T-helper 1 cell treated with Interleukin-12 subunit alpha and Interleukin-12 subunit beta and Interleukin-4 antibody, amounts not matched to agents 30 μg/mL and 1 μg/mL, for 36 hours (primary cell): ENCODE measurements around the gene GRB10.

Source experiments
- H3K27ac Mint-ChIP-seq: one replicate; pipeline ENCODE4 v1.8.0; 2021; ENCODE audit warnings: mild to moderate bottlenecking, mixed read lengths
- H3K27me3 Mint-ChIP-seq: one replicate; pipeline ENCODE4 v1.8.0; 2021; ENCODE audit warnings: low read depth, mixed read lengths
- H3K36me3 Mint-ChIP-seq: one replicate; pipeline ENCODE4 v1.8.0; 2021; ENCODE audit warnings: low read depth, mixed read lengths
- H3K4me1 Mint-ChIP-seq: one replicate; pipeline ENCODE4 v1.8.0; 2021; ENCODE audit warnings: low read depth, mixed read lengths
- H3K4me3 Mint-ChIP-seq: one replicate; pipeline ENCODE4 v1.8.0; 2021; ENCODE audit warnings: mild to moderate bottlenecking, moderate library complexity, mixed read lengths
- H3K9me3 Mint-ChIP-seq: one replicate; pipeline ENCODE4 v1.8.0; 2021; ENCODE audit warnings: mixed read lengths

The GRB10 gene

DNA sequence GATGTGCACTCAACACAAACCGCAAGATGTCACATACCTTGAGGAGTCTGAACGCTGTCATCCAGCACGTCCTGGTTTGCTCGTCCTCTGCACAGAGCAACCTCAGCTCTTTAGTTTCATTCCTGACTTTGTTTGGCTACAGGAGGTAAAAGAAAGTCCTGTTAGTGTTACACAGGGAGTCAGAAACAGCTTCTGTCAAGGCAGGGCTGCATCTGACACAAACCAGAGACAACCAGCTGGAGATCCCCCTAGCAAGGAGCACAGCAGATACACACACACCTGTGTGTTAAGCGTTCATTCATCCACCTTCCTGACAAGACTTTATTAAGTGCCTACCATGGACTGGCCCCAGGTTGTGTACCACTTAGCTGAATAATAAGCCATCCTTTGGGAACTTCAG lies 170.0 kb downstream of the GRB10 start:
- Mint-ChIP-seq H3K27me3 (peaks cover 12% of the 10 kb centered on the region), H3K4me3 (no peak overlapping the region), H3K36me3 (no peaks in the 10 kb centered on the region), H3K9me3 (peaks cover 10% of the 10 kb centered on the region), H3K4me1 (peaks cover 26% of the 10 kb centered on the region), H3K27ac (no peak overlapping the region)

DNA sequence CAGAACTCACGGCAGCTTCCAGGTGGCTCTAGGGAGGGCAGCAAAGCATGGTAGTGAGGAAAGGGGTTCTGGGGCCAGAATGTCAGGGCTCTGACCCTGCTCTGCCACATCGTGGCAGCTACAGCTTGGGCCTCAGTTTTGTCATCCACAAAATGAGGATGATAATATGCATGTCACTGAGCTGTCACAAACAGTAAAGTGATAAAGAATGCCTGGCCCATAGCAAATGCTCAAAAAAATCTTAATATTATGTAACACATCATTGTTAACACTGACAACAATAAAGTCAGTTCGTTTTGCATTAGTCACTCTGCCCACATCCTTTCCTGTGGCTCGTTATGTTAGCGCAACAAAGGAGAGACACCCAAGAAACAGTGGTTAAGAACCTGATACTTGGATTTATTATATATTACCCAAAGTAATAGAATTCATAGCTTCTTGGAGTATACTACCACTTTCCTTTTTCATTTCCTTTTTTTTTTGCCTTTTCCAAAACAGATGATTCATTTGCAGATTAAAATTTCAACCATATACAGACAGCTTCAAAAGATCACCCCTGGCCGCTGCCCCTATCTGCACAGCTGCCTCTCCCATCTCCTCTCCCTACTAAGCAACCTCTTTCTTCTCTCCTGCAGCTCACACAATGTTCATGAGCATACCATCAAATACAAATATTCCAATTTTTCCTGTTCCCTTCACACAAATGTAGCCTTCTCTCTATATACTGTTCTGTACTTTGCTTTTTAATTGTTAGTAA lies 172.0 kb downstream of the GRB10 start:
- peak overlapping the region; percentile 36 for H3K27ac Mint-ChIP-seq

DNA sequence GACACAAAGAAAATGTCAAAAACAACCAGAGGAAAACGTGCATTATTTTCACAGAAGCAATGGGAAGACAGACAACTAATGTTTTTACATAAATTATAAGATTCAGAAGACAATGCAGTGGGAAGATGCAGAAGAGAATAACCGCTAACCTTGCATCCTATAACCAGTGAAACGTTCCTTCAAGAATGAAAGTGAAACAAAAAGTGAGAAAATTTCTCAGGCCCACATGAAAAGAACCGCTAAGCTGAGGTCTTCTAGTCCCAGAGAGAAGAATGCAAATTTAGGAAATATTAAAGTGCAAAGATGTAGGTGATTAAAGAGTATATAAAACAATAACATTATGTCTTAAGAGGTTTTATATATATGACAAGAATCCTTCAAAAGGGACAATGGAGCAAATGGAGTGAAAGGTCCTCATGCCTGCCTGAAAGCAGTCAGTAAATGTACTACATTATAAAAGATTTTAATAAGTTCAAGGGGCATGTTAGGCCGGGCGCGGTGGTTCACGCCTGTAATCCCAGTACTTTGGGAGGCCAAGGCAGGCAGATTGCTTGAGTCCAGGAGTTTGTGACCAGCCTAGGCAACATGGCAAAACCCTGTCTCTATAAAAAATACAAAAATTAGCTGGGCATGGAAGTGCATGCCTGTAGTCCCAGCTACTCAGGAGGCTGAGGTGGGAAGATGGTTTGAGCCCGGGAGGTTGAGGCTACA lies 174.3 kb downstream of the GRB10 start:
- peaks cover 3% of the 10 kb centered on the region for H3K36me3 Mint-ChIP-seq
- H3K4me3 Mint-ChIP-seq, result peak overlapping the region; percentile 11
- H3K27ac Mint-ChIP-seq, result no peak overlapping the region

More for the DNA sequence above, 172.0 kb downstream of the GRB10 start:
- Mint-ChIP-seq H3K27me3 (peaks cover 12% of the 10 kb centered on the region), H3K9me3 (peaks cover 11% of the 10 kb centered on the region), H3K4me3 (peak overlapping the region; percentile 6), H3K4me1 (peaks cover 28% of the 10 kb centered on the region), H3K36me3 (peaks cover 3% of the 10 kb centered on the region)

DNA sequence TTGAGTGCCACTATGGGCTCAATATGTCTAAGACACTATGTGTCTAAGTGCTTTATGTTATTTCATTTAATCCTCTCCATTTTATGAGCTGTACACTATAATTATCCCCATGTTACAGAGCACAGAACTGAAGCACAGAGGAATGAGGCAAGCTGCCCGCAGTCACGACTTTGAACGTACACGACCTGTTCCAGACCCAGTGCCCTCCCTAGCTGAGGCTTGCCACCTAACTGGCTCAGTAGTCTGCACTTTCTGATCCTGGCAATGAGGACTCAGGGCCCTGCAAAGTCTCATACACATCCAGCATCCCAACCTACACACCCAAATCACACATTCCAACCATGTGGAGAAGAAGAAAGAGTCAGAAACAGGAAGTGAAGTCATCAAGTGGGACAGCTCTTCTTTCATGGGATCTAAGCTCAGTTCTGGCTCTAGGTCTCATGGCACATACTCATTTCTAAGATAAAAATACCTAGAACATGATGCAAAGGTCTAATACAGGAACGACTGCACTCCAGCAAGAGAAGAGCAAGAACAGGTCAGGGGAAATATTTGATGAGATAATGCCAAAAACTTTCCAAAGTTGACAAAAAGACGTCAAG lies 175.1 kb downstream of the GRB10 start:
- peaks cover 11% of the 10 kb centered on the region for H3K9me3 Mint-ChIP-seq
- H3K27ac Mint-ChIP-seq, result no peak overlapping the region
- peaks cover 3% of the 10 kb centered on the region for H3K36me3 Mint-ChIP-seq
- peaks cover 26% of the 10 kb centered on the region for H3K4me1 Mint-ChIP-seq
- peaks cover 8% of the 10 kb centered on the region for H3K27me3 Mint-ChIP-seq
- H3K4me3 Mint-ChIP-seq, result no peak overlapping the region

More for the DNA sequence above, 174.3 kb downstream of the GRB10 start:
- Mint-ChIP-seq H3K27me3 (peaks cover 12% of the 10 kb centered on the region), H3K9me3 (peaks cover 11% of the 10 kb centered on the region), H3K4me1 (peaks cover 26% of the 10 kb centered on the region)

DNA sequence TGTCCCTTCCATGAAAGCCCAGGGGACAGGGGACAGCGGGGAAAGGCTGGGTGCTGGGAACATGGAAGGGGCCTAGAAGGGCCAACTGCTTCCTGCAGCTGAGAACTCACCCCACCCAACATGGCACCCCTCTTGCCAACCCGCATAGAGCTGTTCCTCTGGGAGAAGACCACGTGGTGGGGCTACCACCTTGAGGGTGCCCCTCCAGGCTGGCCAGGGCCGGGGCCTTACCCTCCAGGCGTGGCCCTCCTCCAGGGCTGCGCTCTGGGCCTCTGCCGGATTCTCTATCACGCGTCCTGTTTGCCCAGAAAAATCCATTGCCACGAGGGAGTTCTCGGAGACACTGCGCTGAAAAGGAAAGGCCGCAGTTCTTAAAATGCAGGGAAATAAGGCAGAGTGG lies 177.6 kb downstream of the GRB10 start:
- Mint-ChIP-seq H3K36me3 (peaks cover 4% of the 10 kb centered on the region), H3K4me1 (peaks cover 16% of the 10 kb centered on the region), H3K27ac (no peak overlapping the region), H3K9me3 (peaks cover 11% of the 10 kb centered on the region), H3K4me3 (no peak overlapping the region), H3K27me3 (peaks cover 18% of the 10 kb centered on the region)

DNA sequence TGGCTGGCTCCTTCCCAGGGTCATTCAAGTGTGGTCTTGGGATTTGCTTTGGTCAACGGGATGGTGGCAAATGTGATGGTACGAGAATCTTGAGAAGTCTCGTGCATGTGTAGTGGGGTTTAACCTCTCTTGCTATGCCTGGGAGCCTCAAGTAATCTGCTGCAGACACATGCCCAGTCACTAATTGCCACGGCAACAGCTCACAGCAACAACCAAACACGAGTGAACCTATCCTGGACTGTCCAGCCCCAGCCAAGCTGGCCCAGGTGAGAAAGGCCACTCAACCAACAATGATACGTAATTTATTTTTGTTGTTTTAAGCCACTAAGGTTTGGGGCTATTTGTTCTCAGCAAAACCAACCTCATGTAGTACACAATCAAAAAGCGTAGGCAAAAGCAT lies 179.4 kb downstream of the GRB10 start:
- Mint-ChIP-seq H3K4me3 (no peak overlapping the region), H3K27me3 (peaks cover 18% of the 10 kb centered on the region), H3K4me1 (peaks cover 12% of the 10 kb centered on the region), H3K9me3 (peaks cover 7% of the 10 kb centered on the region), H3K36me3 (peaks cover 4% of the 10 kb centered on the region), H3K27ac (no peak overlapping the region)

DNA sequence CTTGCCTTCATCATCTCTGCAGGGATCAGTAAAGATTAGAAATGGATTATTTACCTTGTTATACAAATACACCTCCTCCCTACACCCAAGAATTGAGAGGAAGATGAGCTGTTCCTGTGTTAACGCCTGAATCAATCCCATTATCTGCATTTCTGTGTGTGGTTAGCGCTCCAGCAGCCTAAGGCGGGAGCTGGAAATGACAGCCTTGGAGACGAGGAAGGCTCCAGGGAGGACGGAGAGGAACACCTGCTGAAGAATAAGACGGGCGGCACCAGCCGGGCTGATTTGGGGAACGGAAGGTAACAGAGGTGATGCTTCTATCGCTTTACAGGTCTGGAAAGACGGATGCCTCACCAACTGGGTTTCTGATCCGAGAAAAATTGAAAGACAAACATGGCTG lies 183.3 kb downstream of the GRB10 start:
- peaks cover 1% of the 10 kb centered on the region for H3K36me3 Mint-ChIP-seq
- no peaks in the 10 kb centered on the region for H3K9me3 Mint-ChIP-seq

DNA sequence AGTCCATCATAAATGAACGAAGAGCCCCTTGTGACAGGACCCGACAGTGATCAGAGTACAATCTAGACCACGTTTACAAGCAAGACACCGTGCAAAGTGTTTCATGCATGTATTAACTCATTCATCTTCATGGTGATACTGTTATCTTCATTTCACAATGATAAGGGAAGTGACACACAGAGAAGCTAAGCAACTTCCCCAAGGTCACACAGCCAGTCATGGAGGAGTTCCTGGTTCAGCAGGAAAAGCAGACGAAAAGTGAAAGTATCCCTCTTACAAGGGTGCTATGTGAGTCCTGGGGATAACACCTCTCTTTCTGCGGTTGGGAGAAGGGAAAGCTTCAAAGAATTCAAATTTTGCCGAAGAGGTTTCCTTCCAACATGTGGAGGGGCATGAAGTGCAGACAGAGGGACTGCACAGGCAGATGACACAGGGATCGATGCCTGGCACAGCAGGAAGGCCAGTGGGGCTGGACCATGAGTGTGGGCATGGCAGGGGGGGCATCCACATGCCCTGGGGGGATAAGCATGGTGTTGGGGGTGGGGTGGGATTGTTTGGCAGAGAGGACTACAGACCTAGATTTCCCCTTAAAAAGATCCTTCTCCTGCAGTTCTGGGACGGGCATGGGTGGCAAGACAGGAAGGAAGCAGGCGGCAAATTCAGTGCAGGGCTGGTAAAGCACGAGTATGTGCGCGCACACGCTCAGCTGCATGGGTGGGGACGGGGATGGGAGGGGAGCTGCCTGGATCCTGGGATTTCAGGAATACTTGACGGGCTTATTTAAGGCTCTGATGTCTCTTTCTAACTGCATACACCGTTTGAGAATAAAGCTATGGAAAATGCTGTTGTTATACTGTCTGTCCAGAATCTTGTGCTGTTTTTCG lies 184.0 kb downstream of the GRB10 start:
- peaks cover 1% of the 10 kb centered on the region for H3K36me3 Mint-ChIP-seq
- H3K27me3 Mint-ChIP-seq, result peaks cover 26% of the 10 kb centered on the region
- no peaks in the 10 kb centered on the region for H3K9me3 Mint-ChIP-seq
- H3K4me1 Mint-ChIP-seq, result peaks cover 24% of the 10 kb centered on the region
- no peak overlapping the region for H3K27ac Mint-ChIP-seq
- no peak overlapping the region for H3K4me3 Mint-ChIP-seq

More for the DNA sequence above, 183.3 kb downstream of the GRB10 start:
- Mint-ChIP-seq H3K4me1 (peaks cover 21% of the 10 kb centered on the region), H3K27ac (no peak overlapping the region), H3K27me3 (peaks cover 26% of the 10 kb centered on the region), H3K4me3 (no peak overlapping the region)

DNA sequence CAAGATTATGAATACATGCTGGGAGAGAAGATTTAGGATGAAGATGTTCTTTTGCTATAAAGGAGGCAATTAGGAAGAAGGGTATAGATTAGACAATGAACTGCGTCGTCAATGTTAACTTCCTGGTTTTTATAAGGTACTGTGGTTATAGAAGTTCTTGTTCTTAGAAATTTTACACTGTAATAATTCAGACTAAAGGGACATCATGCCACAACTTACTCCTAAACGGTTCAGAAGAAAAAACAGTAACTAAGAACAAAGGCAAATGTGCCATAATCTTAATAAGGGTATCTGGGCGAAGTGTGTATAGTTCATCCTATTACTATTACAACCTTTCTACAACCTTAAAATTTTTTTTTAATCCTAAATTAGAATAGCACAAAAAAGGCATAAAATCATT lies 186.2 kb downstream of the GRB10 start:
- Mint-ChIP-seq H3K4me3 (no peak overlapping the region), H3K4me1 (peaks cover 24% of the 10 kb centered on the region), H3K9me3 (no peaks in the 10 kb centered on the region), H3K36me3 (peaks cover 3% of the 10 kb centered on the region), H3K27me3 (peaks cover 26% of the 10 kb centered on the region), H3K27ac (no peak overlapping the region)

DNA sequence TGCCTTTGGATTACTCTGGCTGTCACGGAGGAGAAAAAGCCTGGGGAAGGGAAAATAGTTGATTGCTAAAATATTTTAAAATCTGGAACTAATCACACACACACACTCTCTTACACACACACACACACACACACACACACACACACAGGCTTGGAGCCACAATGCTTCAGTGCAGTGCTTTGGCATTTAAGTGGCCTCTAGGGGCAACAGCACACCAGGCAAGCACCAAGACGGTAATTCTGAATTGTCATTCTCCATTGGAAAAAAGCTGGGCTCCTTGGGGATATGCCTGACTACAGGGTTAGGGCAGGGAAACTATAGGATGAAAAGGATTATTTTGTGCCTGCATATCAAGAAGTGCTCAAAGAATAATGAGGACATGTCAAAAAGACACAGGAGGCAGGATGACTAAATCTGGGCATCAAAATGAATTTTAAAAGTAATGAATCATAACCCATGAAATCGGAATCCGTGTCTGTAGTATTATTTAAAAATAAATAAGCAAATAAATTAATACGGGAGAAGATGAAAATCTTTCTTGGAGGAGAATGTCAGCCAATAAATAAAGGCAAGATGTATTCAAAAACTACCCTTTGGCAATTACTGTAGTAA lies 187.1 kb downstream of the GRB10 start:
- peaks cover 3% of the 10 kb centered on the region for H3K36me3 Mint-ChIP-seq
- peaks cover 24% of the 10 kb centered on the region for H3K4me1 Mint-ChIP-seq
- H3K9me3 Mint-ChIP-seq, result no peaks in the 10 kb centered on the region
- H3K27me3 Mint-ChIP-seq, result peaks cover 21% of the 10 kb centered on the region
- no peak overlapping the region for H3K27ac Mint-ChIP-seq
- no peak overlapping the region for H3K4me3 Mint-ChIP-seq

DNA sequence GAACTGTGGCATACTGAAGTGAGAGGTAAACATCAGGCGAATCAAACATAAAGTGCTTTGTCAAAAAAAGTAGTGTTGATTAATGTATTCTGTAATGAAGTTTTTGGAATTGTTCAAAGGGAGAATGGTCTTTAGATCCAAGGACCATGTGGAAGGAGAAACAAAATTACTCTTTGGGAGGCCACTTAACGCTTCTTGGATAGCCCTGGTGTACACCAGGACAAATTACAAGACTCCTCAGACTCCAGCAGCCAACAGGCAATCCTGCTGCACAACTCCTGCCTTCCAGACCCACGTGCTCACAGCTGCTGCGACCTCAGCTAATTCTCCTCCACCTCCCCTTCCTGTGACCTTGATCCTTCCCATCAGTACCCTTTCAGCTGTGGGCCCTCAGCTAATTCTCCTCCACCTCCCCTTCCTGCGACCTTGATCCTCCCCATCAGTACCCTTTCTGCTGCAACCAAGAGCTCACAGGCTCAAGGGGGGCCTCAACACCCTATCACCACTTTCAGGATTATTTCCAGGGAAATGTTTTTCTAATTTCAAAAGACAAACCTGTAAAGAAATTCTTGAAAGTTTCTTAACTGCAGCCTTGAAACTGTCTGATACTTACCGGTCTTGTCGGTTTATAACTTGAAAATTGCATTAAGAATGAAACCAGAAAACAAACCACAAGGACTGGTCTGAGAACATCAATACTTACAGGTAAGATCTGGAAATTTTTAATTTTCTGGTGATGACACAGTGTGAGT lies 187.8 kb downstream of the GRB10 start:
- Mint-ChIP-seq H3K27ac (peak overlapping the region; percentile 83), H3K4me3 (peak overlapping the region; percentile 45), H3K4me1 (peaks cover 21% of the 10 kb centered on the region), H3K36me3 (peaks cover 3% of the 10 kb centered on the region), H3K27me3 (peaks cover 23% of the 10 kb centered on the region), H3K9me3 (no peaks in the 10 kb centered on the region)

DNA sequence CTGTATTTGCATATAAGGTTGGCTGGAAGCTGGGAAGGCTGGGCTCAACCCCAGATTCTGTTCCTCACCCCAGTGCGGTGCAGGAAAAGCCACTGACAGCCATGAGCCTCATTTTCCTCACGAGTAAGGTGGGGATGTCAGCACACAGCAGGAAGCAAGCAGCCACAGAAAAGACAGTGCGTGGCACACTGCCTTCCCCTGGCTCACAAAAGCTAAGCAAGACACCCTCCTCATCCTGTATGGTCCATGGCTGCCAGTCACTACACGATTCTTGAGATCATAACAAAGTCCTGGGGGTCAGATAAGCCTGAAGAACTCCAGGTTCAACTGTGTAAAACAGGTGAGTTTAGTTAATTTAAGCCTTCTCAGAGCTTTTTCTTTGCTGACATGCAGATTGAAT lies 188.6 kb downstream of the GRB10 start:
- Mint-ChIP-seq H3K4me1 (peaks cover 22% of the 10 kb centered on the region), H3K36me3 (peaks cover 3% of the 10 kb centered on the region), H3K4me3 (no peak overlapping the region), H3K27me3 (peaks cover 23% of the 10 kb centered on the region), H3K27ac (no peak overlapping the region), H3K9me3 (no peaks in the 10 kb centered on the region)

DNA sequence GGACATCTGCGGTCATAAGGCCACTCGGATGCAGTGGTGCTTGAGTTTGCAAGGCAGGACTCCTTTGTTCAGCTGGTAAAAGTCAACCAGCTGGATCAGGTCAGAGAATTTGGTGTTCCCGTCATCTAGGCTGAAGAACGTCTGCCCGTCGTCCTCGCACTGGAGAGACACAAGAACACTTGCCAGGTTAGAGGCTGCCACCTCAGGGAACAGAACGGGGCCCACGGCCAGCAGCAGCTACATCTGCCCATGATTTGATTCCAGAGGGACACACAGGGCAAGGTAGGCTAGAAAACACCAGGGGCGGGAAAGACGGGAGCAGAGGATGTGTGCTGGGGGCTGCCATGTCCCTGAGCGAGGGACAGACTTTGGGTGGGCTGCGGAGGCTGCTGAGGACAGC lies 189.8 kb downstream of the GRB10 start:
- Mint-ChIP-seq H3K4me3 (no peak overlapping the region), H3K27me3 (peaks cover 24% of the 10 kb centered on the region), H3K9me3 (no peaks in the 10 kb centered on the region), H3K36me3 (peaks cover 3% of the 10 kb centered on the region), H3K27ac (no peak overlapping the region), H3K4me1 (peaks cover 22% of the 10 kb centered on the region)
